NCI-H460 (cell line): Measurements from ENCODE around the gene FBXO11. TPM values are rescaled to one million over a fixed set of nuclear protein-coding genes. Genes with fewer than 3 reads are reported as not detected.

Experiments used
- DNase-seq: peaks from one replicate; pipeline ENCODE4 v3.0.0-alpha.2; 2016; ENCODE audit warnings: low read depth; ENCODE audit errors: extremely low read depth
- total RNA-seq: library from RNA; depleted of rRNA; stranded (reverse); fragments of >200 nt; shearing (Covaris generic); gene quantifications from 2 replicates; pipeline ENCODE4 v1.2.3, GENCODE V29; 2014

Gene FBXO11
- total RNA-seq, 1 experiment from 2014 or later, result 24.1 TPM

GRCh38 chr2:47799031-47799609 is 107.2 kb downstream of the FBXO11 start:
- DNase-seq, result no peak

GRCh38 chr2:47798631-47799030 is 107.7 kb downstream of the FBXO11 start:
- DNase-seq, result no peak

GRCh38 chr2:47796090-47796697 is 110.1 kb downstream of the FBXO11 start:
- DNase-seq, result no peak

- no peak for DNase-seq
These were observed 120.3 kb downstream of the FBXO11 start for GRCh38 chr2:47785986-47786385.

- DNase-seq, result no peak
These were observed 121.9 kb downstream of the FBXO11 start for GRCh38 chr2:47784352-47784851.

- peak; percentile 19 for DNase-seq
These were observed 122.6 kb downstream of the FBXO11 start for GRCh38 chr2:47783486-47784351.

GRCh38 chr2:47782671-47783485 is 123.4 kb downstream of the FBXO11 start, which contains the start of gene MSH6:
Gene MSH6 (plus strand): TSS chr2:47783145. CDS start chr2:47783234, 89 bp downstream.
- DNase-seq, result peak; percentile 84

GRCh38 chr2:47782381-47782670 is 124.0 kb downstream of the FBXO11 start:
- DNase-seq, result no peak

GRCh38 chr2:47779426-47779790 is 126.9 kb downstream of the FBXO11 start:
- DNase-seq, result no peak

GRCh38 chr2:47778698-47779425 is 127.4 kb downstream of the FBXO11 start:
- DNase-seq, result no peak

GRCh38 chr2:47777277-47777937 is 128.9 kb downstream of the FBXO11 start:
- no peak for DNase-seq

- no peak for DNase-seq
These were observed 131.7 kb downstream of the FBXO11 start for GRCh38 chr2:47774567-47774966.

GRCh38 chr2:47772343-47772742 is 134.0 kb downstream of the FBXO11 start:
- no peak for DNase-seq

- DNase-seq, result peak; percentile 28
These were observed 135.1 kb downstream of the FBXO11 start for GRCh38 chr2:47771211-47771610.

- no peak for DNase-seq
These were observed 137.0 kb downstream of the FBXO11 start for GRCh38 chr2:47769318-47769717.

GRCh38 chr2:47767880-47768609 is 138.3 kb downstream of the FBXO11 start:
- DNase-seq, result peak; percentile 37

- no peak for DNase-seq
These were observed 138.8 kb downstream of the FBXO11 start for GRCh38 chr2:47767497-47767844.

GRCh38 chr2:47751856-47752414 is 154.4 kb downstream of the FBXO11 start:
- DNase-seq, result no peak

- no peak for DNase-seq
These were observed 158.4 kb downstream of the FBXO11 start for GRCh38 chr2:47747878-47748277.
